Mucosa of descending colon (tissue), 3 donors: ENCODE data around the gene PTRH1. TPM values are rescaled to one million over a fixed set of nuclear protein-coding genes. Genes with fewer than 3 reads are reported as not detected.

Experiments used
- ATAC-seq: fragments of 200-7000 bp; cut with Tn5 transposase; one replicate; pipeline ENCODE4 v1.9.1; 2020; ENCODE audit warnings: mild to moderate bottlenecking, moderate library complexity
- DNase-seq, 3 donors: peaks; one replicate each; pipeline ENCODE4 v3.0.0-alpha.2; 2020
- H3K36me3 ChIP-seq: fragments of 200-600 bp; one replicate; pipeline ENCODE4 v1.8.0; 2021; ENCODE audit warnings: low read depth, mild to moderate bottlenecking
- H3K4me1 ChIP-seq: fragments of 200-600 bp; one replicate; pipeline ENCODE4 v1.8.0; 2021; ENCODE audit warnings: low read depth, mild to moderate bottlenecking
- H3K4me3 ChIP-seq: fragments of 200-600 bp; one replicate; pipeline ENCODE4 v1.8.0; 2021; ENCODE audit warnings: mild to moderate bottlenecking
- H3K9me3 ChIP-seq: fragments of 200-600 bp; one replicate; pipeline ENCODE4 v1.8.0; 2021; ENCODE audit warnings: mild to moderate bottlenecking
- intact Hi-C, 2 donors: fragments of 100-400 bp; cut with DNase I in 1 of 2; cut with micrococcal nuclease in 1 of 2; formaldehyde crosslinking; loops; one replicate each; pipeline versions ENCODE4 v1.11.0 to v1.11.1; 2022; cut with DNase I, micrococcal nuclease
- total RNA-seq, 3 donors: library from RNA; stranded (reverse); fragmentation: NEBNext Ultra II Directional in 2 of 3; extraction: Animal tissue kit (Norgen Biotek cat#: 25700) in 2 of 3; gene quantifications; one replicate each; pipeline versions ENCODE4 v1.2.1 to v1.2.4, GENCODE V29; 2021 to 2023
- TF ChIP-seq, protein P1 (sequence below): fragments of 200-600 bp; IDR thresholded peaks from one replicate; pipeline ENCODE4 v1.8.0; 2022; ENCODE audit warnings: antibody characterized with exemption, mild to moderate bottlenecking
- donor health status: DM: no; HTN: no; CAD: no; lungs with moderate emphysema.
- donor health status: DM: no; HTN: no; CAD: no.
- donor health status: DM: no; HTN: yes; CAD: no.

PTRH1 gene
- total RNA-seq, 3 donors from 2014 or later = 5.1 to 10.5 (median 10.3) TPM

DNA sequence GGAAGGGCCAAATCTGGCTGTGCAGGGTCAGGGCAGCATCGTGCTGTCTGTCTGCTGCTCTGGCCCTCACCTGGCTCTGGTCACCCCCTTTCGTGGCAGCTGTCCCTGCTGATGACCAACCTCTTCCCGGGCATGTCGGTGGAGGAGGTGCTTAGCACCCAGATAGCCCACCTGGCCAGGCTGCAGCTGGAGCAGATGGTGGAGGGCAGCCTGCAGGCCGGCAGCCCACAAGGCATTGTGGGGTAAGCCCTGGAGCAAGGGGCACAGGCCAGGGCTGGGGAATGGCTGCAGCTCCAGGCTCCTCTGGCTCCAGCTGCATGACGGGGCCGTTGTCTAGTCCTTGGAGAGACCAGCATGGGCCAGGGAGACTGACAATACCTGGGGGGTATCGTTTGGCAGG lies 11.4 kb upstream of the PTRH1 start:
- no peak for DNase-seq
- Histone ChIP-seq H3K9me3 (no peaks in the 10 kb centered on the region), H3K4me1 (peaks cover 6% of the 10 kb centered on the region), H3K4me3 (no peak overlapping the region), H3K36me3 (no peaks in the 10 kb centered on the region)
- intact Hi-C loops = loop anchor here in 1 of 2 donors (10.0 kb wide), 1 partner anchor 132 kb away; no protein-coding TSS in a partner anchor
- TF ChIP-seq, protein P1, sequence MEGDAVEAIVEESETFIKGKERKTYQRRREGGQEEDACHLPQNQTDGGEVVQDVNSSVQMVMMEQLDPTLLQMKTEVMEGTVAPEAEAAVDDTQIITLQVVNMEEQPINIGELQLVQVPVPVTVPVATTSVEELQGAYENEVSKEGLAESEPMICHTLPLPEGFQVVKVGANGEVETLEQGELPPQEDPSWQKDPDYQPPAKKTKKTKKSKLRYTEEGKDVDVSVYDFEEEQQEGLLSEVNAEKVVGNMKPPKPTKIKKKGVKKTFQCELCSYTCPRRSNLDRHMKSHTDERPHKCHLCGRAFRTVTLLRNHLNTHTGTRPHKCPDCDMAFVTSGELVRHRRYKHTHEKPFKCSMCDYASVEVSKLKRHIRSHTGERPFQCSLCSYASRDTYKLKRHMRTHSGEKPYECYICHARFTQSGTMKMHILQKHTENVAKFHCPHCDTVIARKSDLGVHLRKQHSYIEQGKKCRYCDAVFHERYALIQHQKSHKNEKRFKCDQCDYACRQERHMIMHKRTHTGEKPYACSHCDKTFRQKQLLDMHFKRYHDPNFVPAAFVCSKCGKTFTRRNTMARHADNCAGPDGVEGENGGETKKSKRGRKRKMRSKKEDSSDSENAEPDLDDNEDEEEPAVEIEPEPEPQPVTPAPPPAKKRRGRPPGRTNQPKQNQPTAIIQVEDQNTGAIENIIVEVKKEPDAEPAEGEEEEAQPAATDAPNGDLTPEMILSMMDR = no peak
- no peak for ATAC-seq

DNA sequence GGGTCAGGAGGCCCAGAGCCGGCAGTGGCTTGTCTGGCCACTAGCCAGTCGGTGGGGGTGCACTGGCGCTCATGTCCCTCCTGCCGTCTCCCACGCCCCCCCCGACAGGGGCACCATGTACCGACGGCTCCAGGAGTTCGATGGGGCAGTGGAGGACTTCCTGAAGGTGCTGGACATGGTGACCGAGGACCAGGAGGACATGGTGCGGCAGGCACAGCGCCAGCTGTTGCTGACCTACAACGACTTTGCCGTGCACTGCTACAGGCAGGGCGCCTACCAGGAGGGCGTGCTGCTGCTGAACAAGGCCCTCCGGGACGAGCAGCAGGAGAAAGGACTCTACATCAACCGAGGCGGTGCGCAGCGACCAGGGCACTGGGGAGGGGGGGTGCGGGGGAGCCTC lies 8.5 kb upstream of the PTRH1 start:
- Histone ChIP-seq H3K4me1 (peaks cover 10% of the 10 kb centered on the region), H3K4me3 (no peak overlapping the region), H3K9me3 (no peaks in the 10 kb centered on the region), H3K36me3 (no peaks in the 10 kb centered on the region)
- no peak for DNase-seq
- TF ChIP-seq, protein P1 = no peak
- intact Hi-C loops = loop anchor here in 1 of 2 donors (10.0 kb wide), 1 partner anchor 129 kb away; no protein-coding TSS in a partner anchor
- peak; percentile 52 for ATAC-seq

DNA sequence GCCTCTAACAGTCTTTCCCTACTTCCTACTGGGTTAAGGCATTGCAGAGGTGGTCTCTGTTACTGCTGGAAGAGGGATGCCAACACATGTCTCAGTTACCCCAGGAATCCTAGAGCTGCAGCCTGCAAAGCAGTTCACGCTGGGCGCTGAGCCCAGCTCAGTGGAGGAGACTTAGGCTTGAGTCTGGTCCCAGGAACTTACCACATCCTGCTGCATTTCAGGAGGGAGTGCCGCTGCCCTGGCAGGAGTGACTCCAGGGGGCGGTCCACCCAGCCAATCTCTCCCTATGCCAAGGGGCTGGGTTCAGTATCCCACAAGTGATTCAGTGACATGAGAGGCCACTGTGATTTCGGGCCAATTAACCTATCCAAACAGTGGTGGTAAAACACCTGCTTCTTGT lies 8.0 kb upstream of the PTRH1 start:
- intact Hi-C loops = loop anchor here in 1 of 2 donors (10.0 kb wide), 1 partner anchor 129 kb away; no protein-coding TSS in a partner anchor
- ATAC-seq = peak; percentile 65

DNA sequence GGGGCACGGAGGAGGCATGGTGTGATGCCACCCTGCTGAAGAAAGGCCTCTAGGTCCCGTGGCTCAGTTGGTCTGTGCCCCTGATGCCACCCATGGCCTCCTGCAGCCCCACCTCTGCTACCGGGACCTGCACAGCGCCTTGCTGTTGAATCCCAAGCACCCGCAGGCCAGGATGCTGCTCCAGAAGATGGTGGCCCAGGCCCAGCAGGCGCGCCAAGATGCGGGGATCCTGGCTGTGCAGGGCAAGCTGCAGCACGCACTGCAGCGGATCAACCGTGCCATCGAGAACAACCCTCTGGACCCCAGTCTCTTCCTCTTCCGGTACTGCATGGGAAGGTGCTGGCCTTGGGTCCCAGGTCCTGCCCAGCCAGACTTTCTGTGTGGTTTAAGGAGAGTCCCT lies 7.5 kb upstream of the PTRH1 start:
- no peak for DNase-seq
- Histone ChIP-seq H3K4me3 (no peak overlapping the region), H3K9me3 (no peaks in the 10 kb centered on the region), H3K4me1 (peaks cover 10% of the 10 kb centered on the region), H3K36me3 (no peaks in the 10 kb centered on the region)
- no peak for ATAC-seq
- TF ChIP-seq, protein P1 = no peak
- intact Hi-C loops = loop anchor here in 1 of 2 donors (10.0 kb wide), 1 partner anchor 128 kb away; no protein-coding TSS in a partner anchor

More for the DNA sequence above, 8.0 kb upstream of the PTRH1 start:
- H3K36me3 ChIP-seq = no peaks in the 10 kb centered on the region
- no peak overlapping the region for H3K4me3 ChIP-seq
- peaks cover 10% of the 10 kb centered on the region for H3K4me1 ChIP-seq
- TF ChIP-seq, protein P1 = no peak
- no peaks in the 10 kb centered on the region for H3K9me3 ChIP-seq
- DNase-seq = peak in 1 of 3 donors; percentile 38

DNA sequence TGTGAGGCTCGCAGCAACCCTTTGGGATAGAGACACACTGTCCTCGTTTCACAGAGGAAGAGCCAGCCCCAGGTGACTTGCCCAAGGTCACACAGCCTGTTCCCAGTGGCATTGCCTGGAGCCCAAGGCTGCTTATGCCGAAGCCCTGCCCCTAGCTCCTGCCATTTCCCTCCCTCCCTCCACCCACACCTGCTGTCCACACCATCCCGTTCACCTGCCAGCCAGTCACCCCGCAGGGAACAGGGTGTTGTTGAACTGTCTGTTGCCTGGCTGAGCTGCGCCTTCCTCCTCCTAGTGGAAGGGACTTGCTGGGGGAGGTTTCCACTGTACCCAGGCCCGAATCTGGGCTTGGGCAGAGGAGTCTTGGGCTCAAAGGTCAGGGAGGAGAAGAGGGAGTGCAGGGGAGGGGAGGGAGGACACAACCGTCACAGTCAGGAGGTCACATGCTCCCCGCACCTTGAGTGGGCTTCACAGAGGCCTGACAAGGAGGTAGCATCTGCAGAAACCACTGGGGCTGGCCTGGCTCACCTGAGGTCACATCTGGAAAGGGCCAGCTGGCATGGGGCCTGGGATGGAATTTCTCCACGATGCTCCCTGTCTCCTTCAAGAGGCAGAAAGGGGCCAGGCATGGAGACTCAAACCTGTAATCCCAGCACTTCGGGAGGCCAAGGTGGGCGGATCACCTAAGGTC lies 6.7 kb upstream of the PTRH1 start:
- intact Hi-C loops = loop anchor here in 1 of 2 donors (10.0 kb wide), 1 partner anchor 127 kb away; no protein-coding TSS in a partner anchor
- no peaks in the 10 kb centered on the region for H3K36me3 ChIP-seq
- no peak overlapping the region for H3K4me3 ChIP-seq
- ATAC-seq = peak; percentile 64
- H3K4me1 ChIP-seq = peaks cover 10% of the 10 kb centered on the region
- DNase-seq = peak in 1 of 3 donors; percentile 35
- TF ChIP-seq, protein P1 = no peak
- H3K9me3 ChIP-seq = no peaks in the 10 kb centered on the region
